Fibroblast of pulmonary artery (primary cell): ENCODE measurements around the gene ZHX3.
A peak's percentile ranks its signal among the peaks of the same experiment; 100 is the strongest.

ENCODE experiments used
- DNase-seq: peaks from one replicate; pipeline ENCODE4 v3.0.0-alpha.2; 2010; ENCODE audit warnings: low read depth
- H3K4me3 ChIP-seq: replicated peaks from 2 replicates; pipeline ENCODE4 v1.5.1; 2011; ENCODE audit warnings: low read depth, mild to moderate bottlenecking, control low read depth, low read length, moderate library complexity
- TF ChIP-seq, protein P1 (sequence below): IDR thresholded peaks from 2 replicates; pipeline ENCODE4 v1.5.1; 2011; ENCODE audit warnings: mild to moderate bottlenecking, control low read depth, low read length, inconsistent platforms; ENCODE audit errors: missing control alignments

The ZHX3 gene

DNA sequence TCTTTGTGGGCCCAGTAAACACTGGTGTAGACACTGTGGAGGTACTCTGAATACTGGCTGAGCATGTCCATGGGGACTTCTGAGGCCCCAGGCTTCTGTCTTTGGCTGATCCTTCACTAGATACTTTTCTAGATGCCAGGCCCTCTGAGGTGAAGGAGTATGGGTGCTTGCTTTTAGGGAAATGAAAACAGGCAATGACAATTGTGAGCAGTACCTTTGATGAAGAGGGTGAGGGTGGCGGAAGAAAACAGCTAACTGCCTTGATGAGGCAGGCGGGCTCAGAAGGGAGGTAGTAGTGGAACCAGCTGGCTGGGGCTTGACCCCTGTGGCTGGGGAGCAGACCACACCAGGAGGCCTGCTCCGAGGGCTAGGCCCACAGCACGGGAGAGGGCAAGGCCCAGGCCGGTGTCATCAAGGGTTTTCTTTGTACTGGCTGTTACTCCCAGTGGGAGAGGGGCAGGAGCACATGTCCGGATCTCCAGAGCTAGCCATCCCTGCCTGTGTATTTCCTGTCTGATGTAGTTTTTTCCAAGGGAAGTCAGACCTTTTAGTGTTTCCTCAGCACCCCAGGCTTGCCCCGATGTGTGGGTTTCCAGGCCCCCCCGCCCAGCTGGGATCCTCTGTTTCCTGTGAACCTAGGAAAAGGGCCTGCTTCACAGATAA is 176.2 kb downstream of the ZHX3 start:
- TF ChIP-seq, protein P1, sequence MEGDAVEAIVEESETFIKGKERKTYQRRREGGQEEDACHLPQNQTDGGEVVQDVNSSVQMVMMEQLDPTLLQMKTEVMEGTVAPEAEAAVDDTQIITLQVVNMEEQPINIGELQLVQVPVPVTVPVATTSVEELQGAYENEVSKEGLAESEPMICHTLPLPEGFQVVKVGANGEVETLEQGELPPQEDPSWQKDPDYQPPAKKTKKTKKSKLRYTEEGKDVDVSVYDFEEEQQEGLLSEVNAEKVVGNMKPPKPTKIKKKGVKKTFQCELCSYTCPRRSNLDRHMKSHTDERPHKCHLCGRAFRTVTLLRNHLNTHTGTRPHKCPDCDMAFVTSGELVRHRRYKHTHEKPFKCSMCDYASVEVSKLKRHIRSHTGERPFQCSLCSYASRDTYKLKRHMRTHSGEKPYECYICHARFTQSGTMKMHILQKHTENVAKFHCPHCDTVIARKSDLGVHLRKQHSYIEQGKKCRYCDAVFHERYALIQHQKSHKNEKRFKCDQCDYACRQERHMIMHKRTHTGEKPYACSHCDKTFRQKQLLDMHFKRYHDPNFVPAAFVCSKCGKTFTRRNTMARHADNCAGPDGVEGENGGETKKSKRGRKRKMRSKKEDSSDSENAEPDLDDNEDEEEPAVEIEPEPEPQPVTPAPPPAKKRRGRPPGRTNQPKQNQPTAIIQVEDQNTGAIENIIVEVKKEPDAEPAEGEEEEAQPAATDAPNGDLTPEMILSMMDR = no peak
- H3K4me3 ChIP-seq = no peak overlapping the region
- DNase-seq = peak; percentile 45

DNA sequence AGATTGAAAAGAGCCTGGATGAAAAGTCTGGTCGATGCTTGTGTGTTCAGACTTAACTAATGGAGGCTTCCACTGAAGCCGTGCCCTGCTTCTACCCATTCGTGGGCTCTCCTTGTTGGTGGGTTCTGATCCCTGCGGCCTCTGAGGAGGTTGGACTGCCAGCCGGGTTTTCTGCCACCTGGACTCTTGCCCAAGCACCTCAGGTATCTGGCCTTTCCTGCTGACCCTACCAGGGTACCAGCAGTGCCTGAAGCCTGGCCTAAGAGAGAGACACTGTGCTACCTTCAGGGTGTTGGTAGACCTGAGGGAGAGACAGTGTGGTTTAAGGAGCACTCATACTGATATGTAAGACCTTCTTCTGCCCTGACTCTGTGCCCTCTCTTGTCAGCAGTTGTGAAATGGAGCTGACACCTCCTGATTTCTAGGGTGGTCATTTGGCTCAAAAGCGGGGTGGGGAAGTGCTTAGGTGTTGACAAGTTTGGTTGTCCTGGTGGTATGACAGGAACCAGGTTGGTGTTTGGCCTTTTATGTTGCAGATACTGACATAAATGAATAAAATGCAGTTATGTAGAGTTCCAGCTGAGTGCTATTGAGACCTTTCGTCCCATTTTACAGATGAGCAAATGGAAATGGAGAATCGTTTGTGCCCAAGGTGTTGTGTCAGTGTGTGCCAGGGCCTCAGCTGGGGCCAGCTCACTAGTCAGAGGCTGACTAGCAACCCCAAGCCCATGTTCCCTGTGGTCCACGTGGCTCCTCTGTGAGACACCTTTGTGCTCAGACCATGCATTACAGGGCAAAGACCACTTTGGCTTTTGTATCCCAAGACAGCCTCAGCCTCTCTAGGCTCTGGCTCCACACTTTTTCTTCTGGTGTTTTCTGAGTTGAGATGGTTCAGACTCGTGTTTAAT is 177.1 kb downstream of the ZHX3 start:
- no peak for DNase-seq
- H3K4me3 ChIP-seq = no peak overlapping the region
- TF ChIP-seq, protein P1 = no peak

DNA sequence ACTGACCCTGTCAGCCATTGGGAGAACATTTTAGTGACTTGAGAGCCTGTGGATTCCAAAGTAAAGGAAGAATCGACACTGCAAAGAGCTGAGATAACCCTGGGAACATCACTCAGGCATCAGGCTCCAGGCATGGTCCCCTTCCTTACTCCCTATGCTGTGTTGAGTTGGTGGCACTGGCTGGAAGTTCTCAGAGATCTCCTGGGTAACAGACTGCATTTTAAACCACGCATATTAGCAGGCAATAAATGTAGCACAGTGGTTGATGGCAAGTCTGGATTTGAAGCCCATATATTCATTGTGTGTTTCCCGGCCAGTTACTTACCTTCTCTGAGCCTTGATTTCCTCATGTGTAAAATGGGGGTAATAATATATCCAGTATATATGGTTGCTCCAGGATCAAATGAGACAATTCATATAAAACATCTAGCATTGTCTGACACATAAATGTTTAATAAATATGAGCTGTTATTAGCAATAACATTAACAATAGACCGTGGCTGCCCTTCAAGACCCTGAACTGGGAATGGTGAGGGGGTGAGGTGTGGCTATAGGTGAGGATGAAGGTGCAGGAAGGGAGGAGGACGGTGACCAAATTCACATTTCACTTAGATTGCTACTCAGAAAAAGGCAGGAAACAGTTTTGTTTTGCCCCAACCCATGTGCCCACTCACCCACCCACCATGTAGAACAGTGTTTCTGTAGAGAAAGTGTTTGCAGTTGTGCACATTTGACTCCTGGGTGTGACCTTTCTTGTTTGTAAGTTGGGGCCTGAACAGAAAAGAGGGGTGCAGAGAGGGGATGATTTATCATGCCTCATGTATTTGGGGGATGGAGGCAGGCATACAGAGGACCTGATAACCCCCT is 178.1 kb downstream of the ZHX3 start:
- peak overlapping the region; percentile 69 for H3K4me3 ChIP-seq
- TF ChIP-seq, protein P1 = no peak
- DNase-seq = no peak

- peak; percentile 26 for DNase-seq
- TF ChIP-seq, protein P1 = no peak
- H3K4me3 ChIP-seq = peak overlapping the region; percentile 69
These were observed 178.9 kb downstream of the ZHX3 start for GRCh38 chr20:41138475-41139226.

DNA sequence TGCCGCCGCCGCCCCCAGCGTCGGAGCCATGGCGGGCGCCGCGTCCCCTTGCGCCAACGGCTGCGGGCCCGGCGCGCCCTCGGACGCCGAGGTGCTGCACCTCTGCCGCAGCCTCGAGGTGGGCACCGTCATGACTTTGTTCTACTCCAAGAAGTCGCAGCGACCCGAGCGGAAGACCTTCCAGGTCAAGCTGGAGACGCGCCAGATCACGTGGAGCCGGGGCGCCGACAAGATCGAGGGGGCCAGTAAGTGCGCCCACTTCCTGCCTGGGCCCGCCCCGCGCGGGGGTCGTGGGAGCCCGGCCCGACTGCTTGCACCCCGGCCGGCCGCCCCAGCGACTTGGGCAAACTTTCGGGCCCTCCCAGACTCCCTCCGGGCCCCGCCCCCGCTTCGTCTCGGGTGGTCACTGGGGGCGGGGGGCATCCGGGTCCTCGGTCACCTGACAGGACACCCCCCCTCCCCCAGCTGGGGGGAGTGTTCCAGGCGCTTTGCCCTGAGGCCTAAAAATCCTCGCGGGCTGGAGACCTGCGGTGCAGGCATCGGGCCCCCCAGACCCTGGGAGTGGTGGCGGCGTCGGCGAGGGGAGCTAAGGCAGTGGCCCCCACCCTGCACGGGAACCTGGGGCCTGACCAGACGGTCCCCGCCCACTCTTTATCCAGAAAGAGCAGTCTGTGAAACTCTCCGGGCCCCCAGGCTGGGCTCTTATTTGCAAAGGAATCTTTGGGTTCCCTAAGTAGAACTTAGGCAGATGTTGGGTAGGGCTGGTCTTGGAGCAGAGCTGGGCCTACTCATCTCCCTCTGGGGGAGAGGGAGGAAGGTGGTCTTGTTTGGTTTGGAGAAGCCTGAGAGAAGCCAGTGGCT is 179.7 kb downstream of the ZHX3 start:
- peak overlapping the region; percentile 69 for H3K4me3 ChIP-seq
- TF ChIP-seq, protein P1 = no peak
- peak; percentile 65 for DNase-seq
